Measurements from ENCODE around the gene CEACAM4.

CEACAM4 gene

GRCh38 chr19:41616792-41617621 lies 9.9 kb downstream of the CEACAM4 start:
- DNase-seq: peak; percentile 29 to 53

DNA sequence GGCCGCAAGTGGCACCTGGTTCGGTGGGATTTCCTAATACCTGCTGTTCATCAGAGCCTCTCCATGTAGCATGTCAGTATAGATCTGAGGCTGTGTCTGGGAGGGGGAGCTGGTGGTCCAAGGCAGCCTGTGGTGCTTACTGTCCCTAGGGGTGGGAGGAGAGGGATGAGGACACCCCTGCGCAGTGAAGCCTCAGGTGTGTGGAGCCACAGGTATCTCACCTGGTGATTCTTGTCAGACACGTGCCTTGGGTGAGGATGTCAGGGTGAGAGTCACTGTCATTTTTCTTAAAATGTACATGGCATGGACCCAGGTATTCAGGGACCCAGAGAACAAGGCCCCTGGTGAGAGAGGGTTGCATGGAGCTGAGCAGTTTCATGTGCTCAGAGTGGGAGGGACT lies 11.7 kb downstream of the CEACAM4 start:
- no peak for DNase-seq

- DNase-seq: no peak
These were observed 14.4 kb downstream of the CEACAM4 start for GRCh38 chr19:41612483-41612882.

GRCh38 chr19:41610789-41611188 lies 16.1 kb downstream of the CEACAM4 start:
- DNase-seq: no peak

DNA sequence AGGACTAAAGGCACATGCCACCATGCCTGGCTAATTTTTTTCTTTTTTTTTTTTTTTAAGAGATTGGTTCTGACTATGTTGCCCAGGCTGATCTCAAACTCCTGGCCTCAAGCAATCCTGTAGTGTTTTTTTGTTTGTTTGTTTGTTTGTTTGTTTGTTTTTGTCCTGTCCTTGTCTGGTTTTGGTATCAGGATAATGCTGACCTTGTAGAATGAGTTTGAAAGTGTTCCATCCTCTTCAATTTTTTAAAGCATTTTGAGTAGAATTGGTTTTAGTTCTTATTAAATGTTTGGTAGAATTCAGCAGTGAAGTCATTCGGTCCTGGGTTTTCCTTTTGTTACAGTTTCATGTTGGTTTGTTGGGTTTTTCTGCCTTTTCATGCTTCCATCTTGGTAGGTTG lies 19.2 kb downstream of the CEACAM4 start:
- no peak for DNase-seq

DNA sequence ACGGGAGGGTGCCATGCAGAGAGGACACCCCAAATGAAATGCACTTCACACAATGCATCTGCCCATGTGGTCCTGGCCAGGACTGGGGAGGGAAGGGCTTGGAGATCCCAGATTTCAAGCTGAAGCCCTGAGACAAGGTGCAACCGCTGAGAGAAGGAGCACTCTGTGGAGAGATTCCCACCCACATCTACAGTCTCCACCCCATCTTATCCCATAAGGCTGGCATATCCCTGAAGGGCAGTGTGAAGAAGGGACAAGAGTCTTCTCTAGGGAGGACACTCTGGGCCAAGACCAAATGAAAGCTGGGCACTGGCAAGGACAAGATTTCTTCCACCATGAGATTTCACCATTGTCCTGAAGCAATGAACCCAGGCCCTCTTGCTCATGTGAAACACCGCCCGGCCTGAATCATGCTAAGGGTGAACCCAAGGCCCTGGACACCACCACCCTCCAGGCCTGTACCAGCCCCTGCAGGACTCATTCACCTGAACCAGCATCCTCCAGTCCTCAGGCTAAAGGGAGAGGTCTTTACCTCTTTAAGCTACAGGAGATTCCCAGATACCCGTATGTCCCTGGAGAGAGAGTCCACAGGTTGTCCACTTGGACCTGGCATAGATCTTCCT lies 20.5 kb downstream of the CEACAM4 start:
- DNase-seq: no peak

- no peak for DNase-seq
These were observed 22.0 kb downstream of the CEACAM4 start for GRCh38 chr19:41604831-41605230.

DNA sequence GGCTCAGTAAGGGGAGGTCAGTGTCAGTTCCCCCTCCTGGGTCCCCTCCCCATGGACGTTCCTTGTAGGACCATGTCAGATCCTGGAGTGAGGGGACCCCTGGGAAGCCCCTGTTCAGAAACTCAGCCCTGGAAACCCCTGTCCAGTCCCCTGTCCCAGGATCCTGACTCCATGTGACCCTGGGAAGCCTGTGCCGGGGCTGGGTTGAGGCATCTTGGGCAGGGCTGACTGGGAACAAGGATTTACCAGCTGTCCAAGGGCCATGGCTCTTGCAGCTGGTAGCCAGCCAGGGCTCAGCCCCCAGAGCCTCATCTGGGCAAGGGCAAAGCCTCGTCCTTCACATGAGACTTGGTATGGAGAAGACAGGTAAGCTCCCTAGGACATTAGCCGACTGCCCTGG lies 25.1 kb downstream of the CEACAM4 start:
- no peak for DNase-seq

DNA sequence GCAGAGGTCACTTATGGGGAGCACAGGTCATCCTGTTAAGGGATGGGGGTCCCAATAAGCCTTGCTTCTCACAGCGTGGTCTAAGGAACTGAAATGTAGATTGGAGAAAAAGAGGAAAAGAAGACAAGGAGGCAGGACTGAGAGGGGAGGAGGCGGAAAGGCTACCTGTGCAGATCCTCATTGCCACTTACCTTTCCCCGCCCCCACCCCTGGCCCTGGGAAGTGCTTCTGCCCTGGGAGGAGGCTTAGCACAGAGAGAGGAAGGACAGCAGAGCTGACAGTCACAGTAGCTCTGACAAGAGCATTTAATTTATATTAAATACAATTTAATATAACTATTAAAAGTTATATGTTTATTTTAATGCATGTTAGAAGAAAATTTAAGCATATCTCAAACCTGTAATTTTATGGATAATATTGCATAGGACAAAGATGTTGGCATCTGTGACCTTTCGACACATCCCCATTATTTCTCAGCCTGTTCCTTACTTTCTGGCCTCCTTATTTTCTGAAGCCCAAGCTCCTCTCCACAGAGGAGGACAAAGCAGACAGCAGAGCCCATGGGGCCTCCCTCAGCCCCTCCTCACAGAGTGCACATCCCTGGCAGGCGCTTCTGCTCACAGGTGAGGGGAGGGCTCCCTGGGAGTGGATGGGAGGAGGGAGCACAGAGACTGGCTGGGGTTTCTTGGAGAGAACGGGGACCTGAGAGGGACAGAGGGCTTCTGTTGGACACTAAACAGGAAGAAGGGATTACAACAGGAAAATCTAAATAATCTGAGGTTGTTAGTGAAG lies 27.5 kb downstream of the CEACAM4 start:
- no peak for DNase-seq

- peak; percentile 76 to 78 for DNase-seq
These were observed 29.3 kb downstream of the CEACAM4 start for GRCh38 chr19:41597600-41598041.

DNA sequence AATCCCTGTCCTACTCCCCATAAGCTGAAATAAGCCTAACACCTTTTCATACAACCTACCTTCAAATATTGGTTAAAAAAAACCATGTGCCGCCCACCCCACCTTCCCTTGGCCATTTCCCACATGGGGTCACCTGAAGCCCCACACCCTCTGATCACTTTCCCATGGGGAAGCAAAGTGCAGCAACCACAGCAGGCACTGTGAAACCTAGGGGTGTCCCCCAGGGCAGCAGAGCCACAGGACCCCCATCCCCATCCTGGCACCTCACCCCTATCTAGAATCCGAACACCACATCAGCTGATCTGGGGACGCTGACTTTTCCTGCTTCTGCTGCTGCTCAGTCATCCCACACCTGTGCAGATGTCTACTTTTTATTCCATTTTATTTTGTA lies 31.0 kb downstream of the CEACAM4 start:
- DNase-seq: no peak

- DNase-seq: peak; percentile 83 to 86
These were observed 31.5 kb downstream of the CEACAM4 start for GRCh38 chr19:41595258-41595889.

GRCh38 chr19:41591951-41592562 lies 34.8 kb downstream of the CEACAM4 start:
- DNase-seq: no peak

GRCh38 chr19:41590936-41591335 lies 35.9 kb downstream of the CEACAM4 start:
- no peak for DNase-seq

- DNase-seq: no peak
These were observed 37.5 kb downstream of the CEACAM4 start for GRCh38 chr19:41589371-41589770.

- peak; percentile 14 to 27 for DNase-seq
These were observed 38.2 kb downstream of the CEACAM4 start for GRCh38 chr19:41588497-41589209.

DNA sequence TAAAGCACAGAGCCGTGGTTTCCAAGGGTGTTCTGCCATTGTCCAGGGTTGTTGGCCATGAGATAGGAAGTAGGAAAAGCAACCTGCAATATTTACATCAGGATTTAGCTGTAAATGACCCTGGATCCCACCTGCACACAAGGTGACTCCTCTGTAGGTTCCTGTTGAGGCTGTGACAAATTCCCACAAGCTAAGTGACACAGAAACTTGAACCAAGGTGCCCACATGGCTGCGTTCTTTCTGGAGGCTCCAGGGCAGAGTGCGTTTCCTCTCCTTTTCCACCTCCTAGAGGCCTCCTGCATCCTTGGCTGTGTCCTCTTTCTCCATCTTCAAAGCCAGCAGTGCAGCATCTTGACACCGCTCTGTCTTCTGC lies 39.0 kb downstream of the CEACAM4 start:
- DNase-seq: no peak

- DNase-seq: no peak
These were observed 39.6 kb downstream of the CEACAM4 start for GRCh38 chr19:41587101-41587837.

- no peak for DNase-seq
These were observed 40.8 kb downstream of the CEACAM4 start for GRCh38 chr19:41586064-41586463.

DNA sequence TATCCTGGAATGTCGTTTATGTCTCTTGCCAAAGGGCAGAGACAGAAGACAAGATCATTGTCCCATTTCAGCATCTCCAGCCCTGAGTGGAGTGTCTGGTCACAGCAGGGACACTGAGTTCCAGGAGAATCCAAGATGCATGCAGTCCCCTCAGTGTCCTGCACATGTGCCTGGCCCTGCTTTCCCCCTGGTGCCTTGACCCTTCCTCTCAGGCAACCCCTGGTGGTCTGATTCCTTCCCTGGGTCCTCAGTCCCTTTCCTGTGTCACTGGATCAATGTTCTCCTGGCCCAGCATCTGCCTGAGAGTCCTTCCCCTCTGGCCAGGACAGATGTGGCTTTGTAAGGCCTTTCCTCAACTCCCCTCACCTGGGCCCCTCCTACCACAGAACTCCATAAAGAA lies 41.9 kb downstream of the CEACAM4 start:
- DNase-seq: no peak

DNA sequence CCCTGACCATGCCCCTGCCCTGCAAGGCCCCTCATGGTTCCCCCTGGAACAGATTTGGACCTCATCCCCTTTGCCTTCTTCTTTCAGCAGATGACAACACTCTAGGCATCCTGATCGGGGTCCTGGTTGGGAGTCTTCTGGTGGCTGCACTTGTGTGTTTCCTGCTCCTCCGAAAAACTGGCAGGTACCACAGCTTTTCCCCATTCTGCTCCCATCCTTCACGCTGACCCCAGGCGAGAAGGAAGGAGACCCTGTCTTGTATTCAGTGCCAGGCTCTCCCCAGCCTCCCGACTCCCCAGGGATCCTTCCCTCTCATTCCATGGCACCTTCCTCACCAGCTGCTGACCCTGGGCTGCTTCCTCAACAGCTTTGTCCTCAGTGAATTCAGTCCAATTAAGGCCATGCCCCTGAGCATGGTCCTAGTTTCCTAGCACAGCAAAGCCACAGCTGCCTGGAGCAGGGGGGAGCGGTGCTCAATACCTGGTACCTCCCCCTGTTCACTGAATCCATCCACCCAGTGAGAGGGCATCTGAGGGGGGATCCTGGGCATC lies 42.5 kb downstream of the CEACAM4 start:
- DNase-seq: no peak

All from Kasumi-1 (cell line).